WERI-Rb-1 (cell line): Measurements from ENCODE around the gene PROSER3.

Experiments used
- DNase-seq: peaks from one replicate; pipeline ENCODE4 v3.0.0-alpha.2; 2020
- H3K27ac ChIP-seq: fragments of 250-450 bp; sonication (Bioruptor Pico); 2 replicates; pipeline ENCODE4 v1.5.1; 2020; ENCODE audit warnings: mild to moderate bottlenecking, moderate library complexity
- H3K27me3 ChIP-seq: fragments of 250-450 bp; sonication (Bioruptor Pico); 2 replicates; pipeline ENCODE4 v1.5.1; 2021; ENCODE audit warnings: mild to moderate bottlenecking, low read depth, moderate library complexity; ENCODE audit not compliant: insufficient read depth, severe bottlenecking
- H3K36me3 ChIP-seq: fragments of 250-450 bp; sonication (Bioruptor Pico); 2 replicates; pipeline ENCODE4 v1.5.1; 2020; ENCODE audit warnings: mild to moderate bottlenecking, moderate library complexity
- H3K4me3 ChIP-seq: 2 replicates; pipeline ENCODE4 v1.5.1; 2011; ENCODE audit warnings: low read depth, mild to moderate bottlenecking, control low read depth, low read length
- H3K9me3 ChIP-seq: fragments of 250-450 bp; sonication (Bioruptor Pico); 2 replicates; pipeline ENCODE4 v1.5.1; 2021; ENCODE audit warnings: mild to moderate bottlenecking, moderate library complexity; ENCODE audit not compliant: severe bottlenecking
- CTCF ChIP-seq: IDR thresholded peaks from 2 replicates; pipeline ENCODE4 v1.5.1; 2011; ENCODE audit warnings: low read depth, mild to moderate bottlenecking, control low read depth, inconsistent platforms, low read length

PROSER3 gene

GRCh38 chr19:35759697-35760096 is 1.7 kb downstream of the PROSER3 start:
- peaks cover 42% of the 10 kb centered on the region for H3K36me3 ChIP-seq
- no peak for TF ChIP-seq CTCF

GRCh38 chr19:35760711-35761349 is 2.9 kb downstream of the PROSER3 start:
- Histone ChIP-seq H3K36me3 (peaks cover 53% of the 10 kb centered on the region), H3K9me3 (no peaks in the 10 kb centered on the region), H3K4me3 (no peak overlapping the region), H3K27me3 (no peaks in the 10 kb centered on the region), H3K27ac (no peak overlapping the region)
- no peak for DNase-seq
- no peak for TF ChIP-seq CTCF

More at GRCh38 chr19:35759697-35760096, 1.7 kb downstream of the PROSER3 start:
- no peak for DNase-seq
- no peaks in the 10 kb centered on the region for H3K9me3 ChIP-seq
- H3K27me3 ChIP-seq, result no peaks in the 10 kb centered on the region
- no peak overlapping the region for H3K27ac ChIP-seq
- H3K4me3 ChIP-seq, result no peak overlapping the region

- H3K27ac ChIP-seq, result no peak overlapping the region
- no peak overlapping the region for H3K4me3 ChIP-seq
- no peaks in the 10 kb centered on the region for H3K9me3 ChIP-seq
- H3K27me3 ChIP-seq, result no peaks in the 10 kb centered on the region
- no peak for TF ChIP-seq CTCF
- H3K36me3 ChIP-seq, result peaks cover 61% of the 10 kb centered on the region
- no peak for DNase-seq
Measured at GRCh38 chr19:35764432-35765315, 6.7 kb downstream of the PROSER3 start.

GRCh38 chr19:35766571-35767104 is 8.7 kb downstream of the PROSER3 start:
- Histone ChIP-seq H3K36me3 (peaks cover 42% of the 10 kb centered on the region), H3K27ac (no peak overlapping the region), H3K4me3 (no peak overlapping the region), H3K9me3 (no peaks in the 10 kb centered on the region), H3K27me3 (no peaks in the 10 kb centered on the region)
- DNase-seq, result no peak
- no peak for TF ChIP-seq CTCF

GRCh38 chr19:35767288-35768081 is 9.5 kb downstream of the PROSER3 start:
- DNase-seq, result no peak
- H3K4me3 ChIP-seq, result no peak overlapping the region
- H3K36me3 ChIP-seq, result peaks cover 35% of the 10 kb centered on the region
- TF ChIP-seq CTCF, result no peak
- no peaks in the 10 kb centered on the region for H3K27me3 ChIP-seq
- H3K9me3 ChIP-seq, result no peaks in the 10 kb centered on the region
- no peak overlapping the region for H3K27ac ChIP-seq
